22Rv1 (cell line): Measurements from ENCODE around the gene NRP2.

Source experiments
- CTCF ChIP-seq: fragments of 450-650 bp; IDR thresholded peaks from 2 replicates; pipeline ENCODE4 v1.5.1; 2017; ENCODE audit warnings: mild to moderate bottlenecking
- ZFX ChIP-seq: fragments of 450-650 bp; IDR thresholded peaks from 2 replicates; pipeline ENCODE4 v1.6.1; 2017; ENCODE audit warnings: antibody characterized with exemption, borderline replicate concordance

GRCh38 chr2:205698286-205699268, 16.3 kb downstream of the NRP2 start:
- TF ChIP-seq CTCF (no peak), ZFX (no peak)
